HepG2 (cell line): ENCODE results near the gene STRIP1. TPM values are rescaled to one million over a fixed set of nuclear protein-coding genes. Genes with fewer than 3 reads are reported as not detected.

Experiments
- ATAC-seq: fragments of 200-7000 bp; cut with Tn5 transposase; 3 replicates; pipeline ENCODE4 v1.9.1; 2020; ENCODE audit warnings: mild to moderate bottlenecking, moderate library complexity
- BruUV-seq: library from RNA; stranded (reverse); fragments of 400-500 nt; replicated peaks from 2 replicates; lab custom pipeline; 2021; lab: Mats Ljungman, UMichigan
- CTCF ChIA-PET: fragments of 300-600 bp; formaldehyde crosslinking; extraction: SDS; loops from one replicate; lab custom pipeline; 2021; ENCODE audit warnings: low total read pairs, inconsistent platforms, low intra/inter-chr PET ratio; lab: Yijun Ruan, JAX
- POLR2A ChIA-PET: fragments of 350-600 bp; sonication (Branson Sonifier 250); formaldehyde crosslinking; loops from one replicate; lab custom pipeline; 2020; ENCODE audit warnings: antibody characterized with exemption, inconsistent platforms; lab: Yijun Ruan, JAX
- DNase-seq: peaks from one replicate; pipeline ENCODE4 v3.0.0-alpha.2; 2015; ENCODE audit warnings: low spot score
- FAIRE-seq: peaks from 3 replicates; lab custom pipeline; 2011; peaks lifted over from hg19 to GRCh38; lab: Jason Lieb, UNC
- H2AFZ ChIP-seq: one replicate; pipeline ENCODE4 v1.6.1; 2011; ENCODE audit warnings: low read length, inconsistent platforms
- H3K27ac ChIP-seq: fragments of 300-600 bp; 3 replicates; pipeline ENCODE4 v1.8.0; 2011; ENCODE audit warnings: mixed run types, mild to moderate bottlenecking, mixed read lengths, low read length, inconsistent platforms; ENCODE audit not compliant: insufficient read depth; ENCODE audit errors: extremely low read length
- H3K27me3 ChIP-seq, 2 experiments: fragments of 200-600 bp in 1 of 2; 2 replicates in 1 of 2; 3 replicates in 1 of 2; pipeline versions ENCODE4 v1.6.0 to v1.8.0; 2011; ENCODE audit warnings: low read length in 2 of 2, mild to moderate bottlenecking in 2 of 2, moderate library complexity in 2 of 2, inconsistent platforms in 1 of 2; ENCODE audit not compliant: insufficient read depth in 2 of 2, control insufficient read depth in 1 of 2
- H3K36me3 ChIP-seq, 2 experiments: fragments of 200-600 bp in 1 of 2; replicated peaks in 1 of 2; 2 replicates in 1 of 2; 3 replicates in 1 of 2; pipeline versions ENCODE4 v1.5.1 to v1.8.0; 2011; ENCODE audit warnings: low read length in 2 of 2, inconsistent platforms in 1 of 2; ENCODE audit not compliant: insufficient read depth in 2 of 2, control insufficient read depth in 1 of 2
- H3K4me1 ChIP-seq: 2 replicates; pipeline ENCODE4 v1.5.1; 2012; ENCODE audit warnings: low read length, inconsistent platforms; ENCODE audit not compliant: insufficient read depth
- H3K4me2 ChIP-seq: 2 replicates; pipeline ENCODE4 v1.6.0; 2011; ENCODE audit warnings: low read depth, low read length, inconsistent platforms
- H3K4me3 ChIP-seq, 3 experiments: fragments of 200-600 bp in 1 of 3; sonication (generic), shearing (Covaris generic) in 1 of 3; replicated peaks in 1 of 3; 2 replicates each; pipeline ENCODE4 v1.5.1; 2011 to 2016; ENCODE audit warnings: low read length in 3 of 3, inconsistent platforms in 2 of 3, low read depth in 2 of 3, mild to moderate bottlenecking in 2 of 3, control low read depth in 1 of 3, mixed read lengths in 1 of 3; ENCODE audit not compliant: insufficient read depth in 1 of 3
- H3K79me2 ChIP-seq: one replicate; pipeline ENCODE4 v1.6.1; 2011; ENCODE audit warnings: low read length, inconsistent platforms; ENCODE audit not compliant: insufficient read depth
- H3K9ac ChIP-seq: 2 replicates; pipeline ENCODE4 v1.6.0; 2011; ENCODE audit warnings: mild to moderate bottlenecking, low read depth, low read length, inconsistent platforms; ENCODE audit not compliant: insufficient read depth
- H3K9me3 ChIP-seq: 2 replicates; pipeline ENCODE4 v1.5.1; 2012; ENCODE audit warnings: mild to moderate bottlenecking, low read length
- H4K20me1 ChIP-seq: 2 replicates; pipeline ENCODE4 v1.6.0; 2011; ENCODE audit warnings: inconsistent platforms, mild to moderate bottlenecking, low read length, moderate library complexity; ENCODE audit not compliant: insufficient read depth
- ATRX ChIP-seq: sonication (generic); formaldehyde crosslinking; IDR thresholded peaks from 2 replicates; pipeline ENCODE4 v1.4.0; 2020; ENCODE audit warnings: missing genetic modification reagents, borderline replicate concordance
- MBD4 ChIP-seq: IDR thresholded peaks from 2 replicates; pipeline ENCODE4 v1.6.1; 2012; ENCODE audit warnings: low read length, inconsistent platforms, borderline replicate concordance
- POLR2G ChIP-seq: fragments of 200-400 bp; formaldehyde crosslinking; IDR thresholded peaks from 2 replicates; pipeline ENCODE4 v1.6.1; 2018; ENCODE audit warnings: mild to moderate bottlenecking, low read depth, low read length, moderate library complexity
- SAP130 ChIP-seq: IDR thresholded peaks from 2 replicates; pipeline ENCODE4 v1.6.1; 2016; ENCODE audit warnings: low read depth
- SOX5 ChIP-seq: IDR thresholded peaks from 2 replicates; pipeline ENCODE4 v1.6.1; 2016; ENCODE audit warnings: borderline replicate concordance
- ZNF431 ChIP-seq: sonication (generic); formaldehyde crosslinking; IDR thresholded peaks from 2 replicates; pipeline ENCODE4 v1.9.0; 2022; ENCODE audit warnings: missing genetic modification reagents, low read depth, mild to moderate bottlenecking, borderline replicate concordance
- ZNF446 ChIP-seq: sonication (generic); formaldehyde crosslinking; IDR thresholded peaks from 2 replicates; pipeline ENCODE4 v1.5.0; 2020; ENCODE audit warnings: mild to moderate bottlenecking, missing genetic modification reagents
- ZNF878 ChIP-seq: sonication (generic); formaldehyde crosslinking; IDR thresholded peaks from 2 replicates; pipeline ENCODE4 v1.8.1; 2023; ENCODE audit warnings: mild to moderate bottlenecking, missing genetic modification reagents, moderate library complexity
- ZSCAN21 ChIP-seq: sonication (generic); formaldehyde crosslinking; IDR thresholded peaks from 2 replicates; pipeline ENCODE4 v1.8.0; 2022; ENCODE audit warnings: mild to moderate bottlenecking, missing genetic modification reagents, moderate library complexity, borderline replicate concordance
- WGBS: methylation state at CpG from one replicate; pipeline ENCODE4 v1.1.6; 2017; ENCODE audit warnings: low lambda C conversion rate; 5-methylcytosine and 5-hydroxymethylcytosine counted together
- in situ Hi-C: cut with HindIII; loops from 2 replicates; pipeline ENCODE4 v1.10.0; 2017; ENCODE audit warnings: low pct_unique_long_range_greater_than_20kb; ENCODE audit not compliant: extremely low pct_ligation_motif_present
- intact Hi-C: fragments of 100-400 bp; cut with micrococcal nuclease; formaldehyde crosslinking; loops from one replicate; pipeline ENCODE4 v1.10.0; 2022; ENCODE audit not compliant: unreplicated experiment
- polyA plus RNA-seq, 8 experiments: library from polyadenylated mRNA; depleted of rRNA in 3 of 8; stranded (reverse) in 7 of 8; unstranded in 1 of 8; fragments of >200 nt; fragmentation: Illumina TruSeq in 4 of 8; extraction: Trizol in 4 of 8; gene quantifications; 2 replicates each; pipeline versions ENCODE4 v1.2.1 to v1.2.3, GENCODE V29; 2011 to 2016; ENCODE audit warnings: low read depth in 4 of 8, missing spikeins in 1 of 8, mixed read lengths in 1 of 8; ENCODE audit not compliant: insufficient read depth in 1 of 8
- total RNA-seq, 5 experiments: library from RNA; depleted of rRNA; stranded (reverse); fragments of >200 nt; fragmentation: Illumina TruSeq; extraction: Trizol; gene quantifications; 2 replicates each; pipeline ENCODE4 v1.2.3, GENCODE V29; 2016; ENCODE audit warnings: low read depth in 1 of 5
- TF ChIP-seq, protein P1 (sequence below): fragments of 450-650 bp; IDR thresholded peaks from 2 replicates; pipeline ENCODE4 v1.6.1; 2016
- TF ChIP-seq, protein P2 (sequence below): sonication (generic); formaldehyde crosslinking; IDR thresholded peaks from 2 replicates; pipeline ENCODE4 v1.5.1; 2020; ENCODE audit warnings: mild to moderate bottlenecking, missing genetic modification reagents, borderline replicate concordance
- TF ChIP-seq, protein P3 (sequence below): IDR thresholded peaks from 2 replicates; pipeline ENCODE4 v1.4.0; 2020; ENCODE audit warnings: mild to moderate bottlenecking, missing genetic modification reagents

The STRIP1 gene
- total and polyA plus RNA-seq, 2 of the 13 experiments (the other 11 are each of a cell fraction or from before 2014, with no cell fraction given) = 20.9 to 27.9 TPM

DNA sequence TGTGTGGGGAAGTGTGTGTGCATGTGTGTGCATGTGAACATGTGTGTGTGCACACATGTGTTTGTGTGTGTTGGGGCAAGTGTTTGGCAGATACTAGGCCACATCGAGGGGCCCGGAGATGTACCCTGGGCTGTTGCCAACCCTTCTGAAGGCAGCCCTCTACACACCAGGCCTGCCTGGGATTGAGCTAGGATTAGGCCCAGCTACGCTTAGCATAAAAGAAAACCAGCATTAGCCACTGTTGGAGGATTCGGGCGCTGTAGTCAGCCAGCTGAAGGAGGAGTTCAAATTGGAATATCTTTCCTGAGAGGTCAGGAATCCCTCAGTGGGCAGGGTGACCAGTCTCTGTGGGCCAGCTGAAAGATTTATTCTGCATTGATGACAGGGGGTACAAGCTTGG, 46.6 kb downstream of the STRIP1 start:
- in situ Hi-C loops = no loop called here
- Histone ChIP-seq H3K79me2 (no peaks in the 10 kb centered on the region), H3K9me3 (no peaks in the 10 kb centered on the region), H3K36me3 (no peaks in the 10 kb centered on the region), H3K4me1 (peaks cover 7% of the 10 kb centered on the region; the same call in 1 of the 2 replicates), H3K4me3 (no peak overlapping the region), H3K27ac (no peak overlapping the region), H3K4me2 (no peak overlapping the region), H3K27me3 (peaks cover 1 to 38% of the 10 kb centered on the region in 2 experiments; a peak in 4 of 5 replicates), H4K20me1 (no peaks in the 10 kb centered on the region), H3K9ac (no peak overlapping the region), H2AFZ (no peak overlapping the region)
- BruUV-seq = no TSS peak
- CTCF ChIA-PET = no interaction called here
- WGBS = 57% methylated on average over 4 of the region's 5 CpGs
- ATAC-seq (no peak), DNase-seq (no peak), FAIRE-seq (no peak)
- intact Hi-C loops = no loop called here
- TF ChIP-seq, protein P1, sequence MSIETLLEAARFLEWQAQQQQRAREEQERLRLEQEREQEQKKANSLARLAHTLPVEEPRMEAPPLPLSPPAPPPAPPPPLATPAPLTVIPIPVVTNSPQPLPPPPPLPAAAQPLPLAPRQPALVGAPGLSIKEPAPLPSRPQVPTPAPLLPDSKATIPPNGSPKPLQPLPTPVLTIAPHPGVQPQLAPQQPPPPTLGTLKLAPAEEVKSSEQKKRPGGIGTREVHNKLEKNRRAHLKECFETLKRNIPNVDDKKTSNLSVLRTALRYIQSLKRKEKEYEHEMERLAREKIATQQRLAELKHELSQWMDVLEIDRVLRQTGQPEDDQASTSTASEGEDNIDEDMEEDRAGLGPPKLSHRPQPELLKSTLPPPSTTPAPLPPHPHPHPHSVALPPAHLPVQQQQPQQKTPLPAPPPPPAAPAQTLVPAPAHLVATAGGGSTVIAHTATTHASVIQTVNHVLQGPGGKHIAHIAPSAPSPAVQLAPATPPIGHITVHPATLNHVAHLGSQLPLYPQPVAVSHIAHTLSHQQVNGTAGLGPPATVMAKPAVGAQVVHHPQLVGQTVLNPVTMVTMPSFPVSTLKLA = peak; percentile 33; the same call in 1 of the 2 replicates
- no peak for TF ChIP-seq SOX5 (CRISPR knock-in tag)
- POLR2A ChIA-PET = no interaction called here

DNA sequence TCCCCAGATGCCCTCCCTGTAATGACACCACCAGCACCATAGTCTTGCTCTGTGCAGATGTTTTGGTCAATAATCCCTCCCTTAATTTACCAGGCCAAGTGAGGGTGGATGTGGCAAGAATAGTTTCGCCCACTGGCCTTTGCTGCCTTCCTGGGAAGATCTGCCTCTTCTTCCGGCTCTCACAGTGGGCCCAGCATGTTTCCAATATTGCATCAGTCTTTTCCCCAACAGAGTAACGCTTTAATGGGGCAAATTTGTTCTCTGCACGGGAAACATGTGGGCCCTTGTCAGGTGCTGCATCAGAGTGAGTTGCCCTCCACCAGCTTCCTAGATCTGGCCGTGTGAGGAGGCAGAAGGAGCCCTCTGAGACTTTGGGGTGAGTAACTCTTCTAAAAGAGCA, 48.1 kb downstream of the STRIP1 start:
- FAIRE-seq = no peak
- TF ChIP-seq ZNF431 (no peak), SAP130 (CRISPR knock-in tag) (no peak), POLR2G (no peak), ZNF446 (CRISPR knock-in tag) (no peak), MBD4 (no peak), ATRX (CRISPR knock-in tag) (no peak), ZNF878 (CRISPR knock-in tag) (no peak), ZSCAN21 (CRISPR knock-in tag) (no peak)
- TF ChIP-seq, protein P2, sequence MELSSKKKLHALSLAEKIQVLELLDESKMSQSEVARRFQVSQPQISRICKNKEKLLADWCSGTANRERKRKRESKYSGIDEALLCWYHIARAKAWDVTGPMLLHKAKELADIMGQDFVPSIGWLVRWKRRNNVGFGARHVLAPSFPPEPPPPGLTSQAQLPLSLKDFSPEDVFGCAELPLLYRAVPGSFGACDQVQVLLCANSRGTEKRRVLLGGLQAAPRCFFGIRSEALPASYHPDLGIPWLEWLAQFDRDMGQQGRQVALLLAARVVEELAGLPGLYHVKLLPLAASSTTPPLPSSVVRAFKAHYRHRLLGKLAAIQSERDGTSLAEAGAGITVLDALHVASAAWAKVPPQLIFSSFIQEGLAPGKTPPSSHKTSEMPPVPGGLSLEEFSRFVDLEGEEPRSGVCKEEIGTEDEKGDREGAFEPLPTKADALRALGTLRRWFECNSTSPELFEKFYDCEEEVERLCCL = no peak
- TF ChIP-seq, protein P3, sequence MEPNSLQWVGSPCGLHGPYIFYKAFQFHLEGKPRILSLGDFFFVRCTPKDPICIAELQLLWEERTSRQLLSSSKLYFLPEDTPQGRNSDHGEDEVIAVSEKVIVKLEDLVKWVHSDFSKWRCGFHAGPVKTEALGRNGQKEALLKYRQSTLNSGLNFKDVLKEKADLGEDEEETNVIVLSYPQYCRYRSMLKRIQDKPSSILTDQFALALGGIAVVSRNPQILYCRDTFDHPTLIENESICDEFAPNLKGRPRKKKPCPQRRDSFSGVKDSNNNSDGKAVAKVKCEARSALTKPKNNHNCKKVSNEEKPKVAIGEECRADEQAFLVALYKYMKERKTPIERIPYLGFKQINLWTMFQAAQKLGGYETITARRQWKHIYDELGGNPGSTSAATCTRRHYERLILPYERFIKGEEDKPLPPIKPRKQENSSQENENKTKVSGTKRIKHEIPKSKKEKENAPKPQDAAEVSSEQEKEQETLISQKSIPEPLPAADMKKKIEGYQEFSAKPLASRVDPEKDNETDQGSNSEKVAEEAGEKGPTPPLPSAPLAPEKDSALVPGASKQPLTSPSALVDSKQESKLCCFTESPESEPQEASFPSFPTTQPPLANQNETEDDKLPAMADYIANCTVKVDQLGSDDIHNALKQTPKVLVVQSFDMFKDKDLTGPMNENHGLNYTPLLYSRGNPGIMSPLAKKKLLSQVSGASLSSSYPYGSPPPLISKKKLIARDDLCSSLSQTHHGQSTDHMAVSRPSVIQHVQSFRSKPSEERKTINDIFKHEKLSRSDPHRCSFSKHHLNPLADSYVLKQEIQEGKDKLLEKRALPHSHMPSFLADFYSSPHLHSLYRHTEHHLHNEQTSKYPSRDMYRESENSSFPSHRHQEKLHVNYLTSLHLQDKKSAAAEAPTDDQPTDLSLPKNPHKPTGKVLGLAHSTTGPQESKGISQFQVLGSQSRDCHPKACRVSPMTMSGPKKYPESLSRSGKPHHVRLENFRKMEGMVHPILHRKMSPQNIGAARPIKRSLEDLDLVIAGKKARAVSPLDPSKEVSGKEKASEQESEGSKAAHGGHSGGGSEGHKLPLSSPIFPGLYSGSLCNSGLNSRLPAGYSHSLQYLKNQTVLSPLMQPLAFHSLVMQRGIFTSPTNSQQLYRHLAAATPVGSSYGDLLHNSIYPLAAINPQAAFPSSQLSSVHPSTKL (CRISPR knock-in tag) = no peak

More for the DNA sequence above, 48.1 kb downstream of the STRIP1 start:
- ChIA-PET CTCF (no interaction called here), POLR2A (no interaction called here)
- DNase-seq (no peak), ATAC-seq (no peak)
- Histone ChIP-seq H3K27me3 (peaks cover 4 to 50% of the 10 kb centered on the region in 2 experiments; a peak in 4 of 5 replicates), H3K9ac (no peak overlapping the region), H3K4me1 (peaks cover 7% of the 10 kb centered on the region; the same call in 1 of the 2 replicates), H3K4me3 (no peak overlapping the region), H3K4me2 (no peak overlapping the region), H3K9me3 (no peaks in the 10 kb centered on the region), H3K27ac (no peak overlapping the region), H2AFZ (no peak overlapping the region), H4K20me1 (no peaks in the 10 kb centered on the region), H3K79me2 (no peaks in the 10 kb centered on the region), H3K36me3 (no peaks in the 10 kb centered on the region)
- in situ Hi-C loops = no loop called here
- intact Hi-C loops = no loop called here
- WGBS = 23% methylated on average over 5 of the region's 5 CpGs
- no TSS peak for BruUV-seq
